ENCODE measurements around the gene UBE3B.

DNA sequence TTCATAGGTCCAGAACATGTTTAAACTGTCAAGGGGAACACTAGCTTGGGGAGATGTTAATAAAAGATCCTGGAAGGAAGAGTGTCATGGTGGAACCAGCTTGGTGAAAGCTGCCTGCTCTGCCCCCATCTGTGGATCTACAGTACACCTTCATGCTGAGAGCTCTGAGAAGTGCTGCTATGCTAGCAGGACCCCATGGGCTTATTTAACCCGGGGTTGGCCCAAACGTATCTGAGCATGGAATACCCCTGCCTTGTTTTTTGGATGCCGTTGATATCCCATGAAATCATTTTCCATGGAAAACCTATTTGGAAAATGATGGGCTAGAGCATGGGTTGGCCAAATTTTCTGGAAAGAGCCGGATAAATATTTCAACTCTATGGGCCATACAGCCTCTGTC is 14.2 kb downstream of the UBE3B start:
- TF ChIP-seq CTCF (IDR thresholded peaks at IDR 0.05) (no peak), EZH2 (IDR thresholded peaks at IDR 0.05) (no peak)
